ENCODE results near the gene LMX1B. TPM values are rescaled to one million over a fixed set of nuclear protein-coding genes. Genes with fewer than 3 reads are reported as not detected.

LMX1B gene
- total and polyA plus RNA-seq, 4 experiments from 2014 or later, result not detected

DNA sequence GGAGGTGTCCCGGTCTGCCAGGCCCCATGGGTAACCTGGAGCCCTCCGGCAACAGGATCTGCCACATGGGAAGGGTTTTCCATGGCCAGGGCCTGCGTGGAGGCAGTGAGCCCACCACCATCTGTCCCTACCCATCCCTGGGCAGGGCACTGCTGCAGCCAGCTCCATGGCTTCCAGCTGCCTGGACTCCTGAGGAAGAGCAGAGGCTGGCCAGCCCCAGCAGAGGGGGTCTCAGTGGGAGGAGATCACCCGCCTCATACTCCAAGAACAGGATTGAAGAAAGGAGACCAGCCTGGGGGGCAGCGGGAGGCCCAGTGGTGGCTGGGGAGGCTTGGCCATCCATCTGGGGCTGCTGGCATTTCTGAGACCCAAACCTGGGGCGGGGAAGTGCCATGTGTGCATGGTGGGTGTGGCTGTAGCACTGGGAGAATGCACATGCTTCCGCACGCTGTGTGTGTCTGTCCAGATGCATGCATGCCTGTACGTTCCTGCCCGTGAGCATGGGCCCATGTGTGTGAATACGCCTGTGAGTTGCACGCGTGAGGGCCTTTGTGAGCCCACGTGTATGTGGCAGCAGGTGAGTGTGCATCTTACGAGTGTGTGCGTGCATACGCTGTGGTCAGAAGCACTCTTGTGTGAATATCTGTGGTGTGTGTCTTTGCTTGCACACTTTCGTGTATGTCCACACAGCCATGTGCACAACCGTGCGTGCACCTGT is 78.5 kb downstream of the LMX1B start:
- no peaks in the 10 kb centered on the region for H3K4me1 ChIP-seq (ENCODE audit: insufficient read depth, low read length)
- peaks cover 18 to 28% of the 10 kb centered on the region in 2 donors for H3K27me3 Mint-ChIP-seq
- ChIA-PET POLR2A (ENCODE audit: partially characterized antibody) (no interaction called here), CTCF (ENCODE audit: partially characterized antibody) (no interaction called here)
- H3K4me1 Mint-ChIP-seq, result no peaks in the 10 kb centered on the region
- H3K27ac ChIP-seq (ENCODE audit: low read depth, low read length), result no peak overlapping the region
- no peak overlapping the region for H3K4me3 Mint-ChIP-seq
- no peaks in the 10 kb centered on the region for H3K27me3 ChIP-seq (ENCODE audit: insufficient read depth, low read length)
- H3K4me3 ChIP-seq (ENCODE audit: low read length in 2 of 2), result no peak overlapping the region
- H3K36me3 Mint-ChIP-seq, result no peaks in the 10 kb centered on the region
- H3K36me3 ChIP-seq (ENCODE audit: insufficient read depth, low read length), result no peaks in the 10 kb centered on the region
- intact Hi-C loops (cut with micrococcal nuclease), result no loop called here
- H3K27ac Mint-ChIP-seq, result no peak overlapping the region
- no peaks in the 10 kb centered on the region for H3K9me3 ChIP-seq (ENCODE audit: control insufficient read depth in 1 of 2, low read length in 2 of 2)
- no peak for DNase-seq
- H3K9me3 Mint-ChIP-seq, result no peaks in the 10 kb centered on the region

DNA sequence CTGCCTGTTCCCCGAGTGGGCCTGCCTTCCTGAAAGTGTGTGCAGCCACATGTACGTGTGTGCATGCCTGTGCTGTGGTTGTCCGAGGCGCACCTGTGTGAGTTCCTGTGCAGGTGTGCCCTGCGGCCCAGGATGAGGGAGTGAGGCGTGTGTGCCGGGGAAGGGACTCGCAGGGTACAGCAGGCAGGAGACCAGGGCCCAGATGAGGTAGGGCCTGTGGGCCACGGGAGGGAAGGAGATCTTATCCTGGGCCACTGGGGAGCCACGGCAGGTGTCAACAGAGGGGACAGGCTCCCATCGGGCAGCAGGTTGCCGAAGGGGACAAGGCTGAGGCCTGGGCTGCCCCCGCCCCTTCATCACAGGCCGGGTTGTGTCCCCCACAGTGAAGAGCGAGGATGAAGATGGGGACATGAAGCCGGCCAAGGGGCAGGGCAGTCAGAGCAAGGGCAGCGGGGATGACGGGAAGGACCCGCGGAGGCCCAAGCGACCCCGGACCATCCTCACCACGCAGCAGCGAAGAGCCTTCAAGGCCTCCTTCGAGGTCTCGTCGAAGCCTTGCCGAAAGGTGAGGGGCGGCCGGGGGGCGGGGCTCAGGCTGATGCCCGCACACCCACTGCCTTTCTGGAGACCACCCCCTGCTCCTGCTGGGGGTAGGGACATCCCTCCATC is 79.2 kb downstream of the LMX1B start:
- intact Hi-C loops (cut with micrococcal nuclease), result no loop called here
- no peaks in the 10 kb centered on the region for H3K9me3 Mint-ChIP-seq
- CTCF ChIA-PET (ENCODE audit: partially characterized antibody), result no interaction called here

DNA sequence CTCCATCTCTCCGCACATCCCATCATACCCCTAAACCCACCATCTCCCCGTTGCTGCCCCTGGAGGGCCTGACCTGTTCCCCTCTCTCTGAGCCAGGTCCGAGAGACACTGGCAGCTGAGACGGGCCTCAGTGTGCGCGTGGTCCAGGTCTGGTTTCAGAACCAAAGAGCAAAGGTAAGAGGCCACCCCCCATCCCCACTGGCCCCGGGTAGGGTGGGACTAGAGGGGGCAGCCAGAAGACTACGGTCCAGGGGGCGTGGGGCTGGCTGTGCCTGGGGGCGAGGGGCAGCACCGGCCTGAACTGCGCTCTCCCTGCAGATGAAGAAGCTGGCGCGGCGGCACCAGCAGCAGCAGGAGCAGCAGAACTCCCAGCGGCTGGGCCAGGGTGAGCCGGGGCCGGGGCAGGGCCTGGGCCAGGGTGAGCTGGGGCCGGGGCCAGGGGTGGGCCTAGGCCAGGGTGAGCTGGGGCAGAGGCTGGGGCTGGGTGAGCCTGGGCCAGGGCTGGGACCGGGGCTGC is 79.8 kb downstream of the LMX1B start:
- no peak for DNase-seq
- H3K9me3 Mint-ChIP-seq, result no peaks in the 10 kb centered on the region
- no peaks in the 10 kb centered on the region for H3K27me3 ChIP-seq (ENCODE audit: insufficient read depth, low read length)
- ChIA-PET POLR2A (ENCODE audit: partially characterized antibody) (no interaction called here), CTCF (ENCODE audit: partially characterized antibody) (interaction anchor here (4.2 kb wide), 1 partner anchor 12 kb away, joined by 13 read pairs; no protein-coding TSS in a partner anchor)
- no peaks in the 10 kb centered on the region for H3K4me1 ChIP-seq (ENCODE audit: insufficient read depth, low read length)
- intact Hi-C loops (cut with micrococcal nuclease), result no loop called here
- no peak overlapping the region for H3K27ac ChIP-seq (ENCODE audit: low read depth, low read length)
- H3K36me3 Mint-ChIP-seq, result no peaks in the 10 kb centered on the region
- peaks cover 8 to 19% of the 10 kb centered on the region in 2 donors for H3K27me3 Mint-ChIP-seq
- H3K4me1 Mint-ChIP-seq, result no peaks in the 10 kb centered on the region
- H3K27ac Mint-ChIP-seq, result no peak overlapping the region
- no peaks in the 10 kb centered on the region for H3K9me3 ChIP-seq (ENCODE audit: control insufficient read depth in 1 of 2, low read length in 2 of 2)
- no peak overlapping the region for H3K4me3 Mint-ChIP-seq
- no peaks in the 10 kb centered on the region for H3K36me3 ChIP-seq (ENCODE audit: insufficient read depth, low read length)
- H3K4me3 ChIP-seq (ENCODE audit: low read length in 2 of 2), result no peak overlapping the region

More for the DNA sequence above, 79.2 kb downstream of the LMX1B start:
- POLR2A ChIA-PET (ENCODE audit: partially characterized antibody), result no interaction called here
- no peaks in the 10 kb centered on the region for H3K27me3 ChIP-seq (ENCODE audit: insufficient read depth, low read length)
- H3K4me1 ChIP-seq (ENCODE audit: insufficient read depth, low read length), result no peaks in the 10 kb centered on the region
- no peaks in the 10 kb centered on the region for H3K9me3 ChIP-seq (ENCODE audit: control insufficient read depth in 1 of 2, low read length in 2 of 2)
- no peak overlapping the region for H3K4me3 ChIP-seq (ENCODE audit: low read length in 2 of 2)
- Mint-ChIP-seq H3K4me3 (no peak overlapping the region), H3K27ac (no peak overlapping the region), H3K27me3 (peaks cover 12 to 21% of the 10 kb centered on the region in 2 donors), H3K4me1 (no peaks in the 10 kb centered on the region), H3K36me3 (no peaks in the 10 kb centered on the region)
- no peaks in the 10 kb centered on the region for H3K36me3 ChIP-seq (ENCODE audit: insufficient read depth, low read length)
- H3K27ac ChIP-seq (ENCODE audit: low read depth, low read length), result no peak overlapping the region
- DNase-seq, result no peak

DNA sequence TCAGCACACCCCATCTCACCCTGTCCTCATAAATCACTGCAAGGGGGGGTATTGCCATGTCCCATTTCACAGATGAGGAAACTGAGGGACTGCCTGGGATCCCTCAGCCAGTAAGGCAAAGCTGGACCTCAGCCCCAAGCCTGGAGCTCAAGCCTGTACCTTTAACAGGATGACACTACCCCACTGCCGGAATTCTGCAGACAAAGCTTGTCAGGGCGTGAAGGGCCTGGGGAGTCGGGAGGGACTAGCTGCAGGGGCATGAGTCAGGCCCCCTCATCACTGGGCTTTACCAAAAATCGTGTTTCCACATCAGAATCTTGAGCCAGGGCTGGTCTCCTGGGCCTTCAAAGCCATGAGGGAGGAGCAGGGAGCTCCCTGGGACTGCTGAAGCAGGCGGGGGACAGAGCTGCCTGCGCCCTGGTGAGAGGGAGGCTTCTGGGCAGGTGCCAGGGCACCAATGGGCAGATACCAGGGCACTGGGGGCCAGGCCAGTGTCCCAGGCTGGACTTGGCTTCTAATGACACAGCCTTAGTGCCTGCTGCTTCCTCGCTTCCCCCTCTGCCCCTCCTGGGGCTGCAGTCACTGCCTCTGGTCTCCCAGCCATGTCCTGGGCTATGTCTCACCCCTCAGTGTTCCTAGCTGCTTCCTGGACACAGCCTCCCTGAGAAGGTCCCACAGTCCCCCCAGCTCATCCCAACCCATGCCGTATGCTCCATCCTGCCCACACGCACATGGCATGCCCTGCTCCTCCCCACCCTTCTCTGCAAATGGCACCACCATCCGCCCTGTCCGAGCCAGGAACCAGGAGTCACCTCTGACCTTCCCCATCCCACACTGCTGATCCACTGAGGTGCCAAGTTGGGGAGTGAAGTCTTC is 80.7 kb downstream of the LMX1B start:
- no peaks in the 10 kb centered on the region for H3K4me1 Mint-ChIP-seq
- POLR2A ChIA-PET (ENCODE audit: partially characterized antibody), result interaction anchor here (1.2 kb wide), 1 partner anchor 10 kb away, joined by 3 read pairs; no protein-coding TSS in a partner anchor
- no peaks in the 10 kb centered on the region for H3K9me3 ChIP-seq (ENCODE audit: control insufficient read depth in 1 of 2, low read length in 2 of 2)
- H3K4me3 Mint-ChIP-seq, result no peak overlapping the region
- no peaks in the 10 kb centered on the region for H3K36me3 Mint-ChIP-seq
- peaks cover 6 to 15% of the 10 kb centered on the region in 2 donors for H3K27me3 Mint-ChIP-seq
- no peak for DNase-seq
- H3K27ac Mint-ChIP-seq, result no peak overlapping the region
- intact Hi-C loops (cut with micrococcal nuclease), result no loop called here
- H3K4me3 ChIP-seq (ENCODE audit: low read length in 2 of 2), result no peak overlapping the region
- no peaks in the 10 kb centered on the region for H3K9me3 Mint-ChIP-seq
- CTCF ChIA-PET (ENCODE audit: partially characterized antibody), result interaction anchor here (4.2 kb wide), 1 partner anchor 11 kb away, joined by 13 read pairs; no protein-coding TSS in a partner anchor
- no peak overlapping the region for H3K27ac ChIP-seq (ENCODE audit: low read depth, low read length)
- H3K4me1 ChIP-seq (ENCODE audit: insufficient read depth, low read length), result no peaks in the 10 kb centered on the region
- H3K27me3 ChIP-seq (ENCODE audit: insufficient read depth, low read length), result no peaks in the 10 kb centered on the region
- no peaks in the 10 kb centered on the region for H3K36me3 ChIP-seq (ENCODE audit: insufficient read depth, low read length)

DNA sequence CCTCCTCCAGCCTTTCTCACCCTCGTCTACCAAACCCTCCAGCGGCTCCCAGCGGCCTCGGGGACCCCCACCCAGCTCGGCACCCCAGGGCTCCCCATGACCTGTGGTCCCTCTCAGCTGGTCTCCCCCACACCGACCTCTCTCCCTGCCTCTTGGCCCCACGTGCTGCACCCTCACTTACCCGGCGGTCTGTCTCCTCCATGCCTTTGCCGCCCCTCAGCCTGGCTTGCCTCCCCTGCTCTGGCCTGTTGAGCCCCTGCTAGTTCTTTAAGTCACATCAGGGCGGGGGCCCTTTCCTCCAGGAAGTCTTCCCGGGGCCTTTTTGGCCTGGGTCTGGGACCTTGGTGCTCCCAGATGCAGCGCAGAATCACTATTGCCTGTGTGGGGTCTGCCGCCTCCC is 81.5 kb downstream of the LMX1B start:
- Histone ChIP-seq H3K9me3 (ENCODE audit: control insufficient read depth in 1 of 2, low read length in 2 of 2) (no peaks in the 10 kb centered on the region), H3K36me3 (ENCODE audit: insufficient read depth, low read length) (no peaks in the 10 kb centered on the region), H3K27me3 (ENCODE audit: insufficient read depth, low read length) (no peaks in the 10 kb centered on the region), H3K4me3 (ENCODE audit: low read length in 2 of 2) (no peak overlapping the region), H3K27ac (ENCODE audit: low read depth, low read length) (no peak overlapping the region), H3K4me1 (ENCODE audit: insufficient read depth, low read length) (no peaks in the 10 kb centered on the region)
- H3K4me3 Mint-ChIP-seq, result no peak overlapping the region
- H3K36me3 Mint-ChIP-seq, result no peaks in the 10 kb centered on the region
- H3K27me3 Mint-ChIP-seq, result peaks cover 2 to 9% of the 10 kb centered on the region in 2 donors
- ChIA-PET POLR2A (ENCODE audit: partially characterized antibody) (no interaction called here), CTCF (ENCODE audit: partially characterized antibody) (interaction anchor here (4.2 kb wide), 1 partner anchor 11 kb away, joined by 13 read pairs; no protein-coding TSS in a partner anchor)
- H3K27ac Mint-ChIP-seq, result no peak overlapping the region
- intact Hi-C loops (cut with micrococcal nuclease), result no loop called here
- no peaks in the 10 kb centered on the region for H3K4me1 Mint-ChIP-seq
- DNase-seq, result no peak
- H3K9me3 Mint-ChIP-seq, result no peaks in the 10 kb centered on the region

DNA sequence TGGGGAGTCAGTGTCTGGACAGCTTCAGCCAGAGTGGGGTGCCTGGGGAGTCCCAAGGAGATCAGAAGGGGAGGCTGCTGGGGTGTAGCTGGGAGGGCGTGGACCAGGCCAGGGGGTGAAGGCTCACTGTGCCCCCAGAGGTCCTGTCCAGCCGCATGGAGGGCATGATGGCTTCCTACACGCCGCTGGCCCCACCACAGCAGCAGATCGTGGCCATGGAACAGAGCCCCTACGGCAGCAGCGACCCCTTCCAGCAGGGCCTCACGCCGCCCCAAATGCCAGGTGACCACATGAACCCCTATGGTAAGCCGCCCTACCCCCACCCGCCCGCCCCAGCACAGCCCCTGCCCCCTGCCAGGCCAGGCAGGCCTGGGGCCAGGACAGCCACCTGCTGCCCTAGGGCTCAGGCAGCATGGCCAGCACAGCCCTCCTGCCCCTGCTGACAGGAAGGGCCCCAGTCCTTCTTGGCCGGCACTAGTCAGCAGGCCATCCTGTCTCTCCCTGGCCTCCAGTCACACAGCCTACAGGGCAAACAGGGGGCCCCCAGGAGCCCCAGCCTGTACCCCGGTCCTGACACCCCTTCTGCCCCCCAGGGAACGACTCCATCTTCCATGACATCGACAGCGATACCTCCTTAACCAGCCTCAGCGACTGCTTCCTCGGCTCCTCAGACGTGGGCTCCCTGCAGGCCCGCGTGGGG is 82.1 kb downstream of the LMX1B start:
- H3K27me3 Mint-ChIP-seq, result peaks cover 0 to 7% of the 10 kb centered on the region in 2 donors
- Histone ChIP-seq H3K4me3 (ENCODE audit: low read length in 2 of 2) (no peak overlapping the region), H3K27me3 (ENCODE audit: insufficient read depth, low read length) (no peaks in the 10 kb centered on the region), H3K9me3 (ENCODE audit: control insufficient read depth in 1 of 2, low read length in 2 of 2) (no peaks in the 10 kb centered on the region), H3K4me1 (ENCODE audit: insufficient read depth, low read length) (no peaks in the 10 kb centered on the region), H3K27ac (ENCODE audit: low read depth, low read length) (no peak overlapping the region), H3K36me3 (ENCODE audit: insufficient read depth, low read length) (no peaks in the 10 kb centered on the region)
- ChIA-PET POLR2A (ENCODE audit: partially characterized antibody) (no interaction called here), CTCF (ENCODE audit: partially characterized antibody) (interaction anchor here (4.2 kb wide), 1 partner anchor 10 kb away, joined by 13 read pairs; no protein-coding TSS in a partner anchor)
- no peak overlapping the region for H3K27ac Mint-ChIP-seq
- H3K9me3 Mint-ChIP-seq, result no peaks in the 10 kb centered on the region
- no peak overlapping the region for H3K4me3 Mint-ChIP-seq
- H3K36me3 Mint-ChIP-seq, result no peaks in the 10 kb centered on the region
- H3K4me1 Mint-ChIP-seq, result no peaks in the 10 kb centered on the region
- no peak for DNase-seq
- intact Hi-C loops (cut with micrococcal nuclease), result no loop called here

All from CD4-positive, alpha-beta memory T cell (primary cell).